ENCODE results near the gene TLK1.

GRCh38 chr2:170953941-170954340 is 206.8 kb downstream of the TLK1 start:
- TF ChIP-seq CTCF (IDR thresholded peaks at IDR 0.05; ENCODE audit: insufficient read depth, low read depth, low read length): no peak
- no peak for TF ChIP-seq EZH2 (IDR thresholded peaks at IDR 0.05; ENCODE audit: insufficient read depth, low read length)

All from astrocyte (in vitro differentiated cells and primary cell).